Germinal center (tissue), 1 donor: Measurements from ENCODE around the gene SREBF1.
"Not testable (repeated sequence)": the region's sequence is repeated elsewhere in the genome, so short reads cannot be mapped to it uniquely, and the experiment has no call there.

ENCODE experiments used
- DNase-seq: peaks from one replicate; pipeline ENCODE4 v3.0.0; 2012; ENCODE audit warnings: mixed read lengths, low spot score

The SREBF1 gene

DNA sequence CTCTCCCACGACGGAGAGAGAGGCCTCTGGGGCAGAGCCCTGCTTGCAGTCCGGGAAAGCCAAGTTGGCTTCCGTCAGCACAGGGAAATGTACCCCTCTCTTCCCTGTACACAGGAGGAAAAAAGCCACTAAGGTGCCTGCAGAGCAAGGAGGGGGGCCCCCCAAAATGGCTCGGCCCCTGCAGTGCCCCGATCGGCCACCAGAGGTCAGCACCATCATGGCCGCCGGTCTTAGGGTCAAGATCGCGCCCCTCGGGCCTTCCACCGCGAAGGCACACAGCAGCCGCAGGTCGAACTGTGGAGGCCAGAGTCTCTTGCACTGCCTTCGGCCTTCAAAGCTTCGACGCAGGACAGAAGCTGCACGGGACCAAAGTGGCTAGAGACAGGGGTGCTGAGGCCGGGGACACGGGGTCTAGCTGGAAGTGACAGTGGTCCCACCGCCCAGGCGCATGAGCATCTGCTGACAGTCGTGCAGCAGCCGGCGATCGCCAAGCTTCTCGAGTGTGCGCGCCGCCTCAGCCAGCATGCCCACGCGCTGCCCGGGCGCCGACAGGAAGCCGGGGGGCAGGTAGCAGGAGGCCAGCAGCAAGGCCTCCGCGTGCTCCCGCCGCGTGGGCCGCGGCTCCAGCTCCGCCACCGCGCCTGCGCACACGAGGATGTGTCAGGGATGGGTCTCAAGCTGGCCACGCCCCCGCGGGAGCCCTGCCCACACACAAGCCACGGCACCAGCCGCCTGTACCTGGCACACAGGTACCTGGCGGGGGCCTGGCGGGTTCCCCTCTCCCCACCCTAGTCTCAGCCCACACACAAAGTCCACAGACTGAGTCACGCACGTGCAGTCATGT, 24.4 kb downstream of the SREBF1 start:
- peak; percentile 89 for DNase-seq

DNA sequence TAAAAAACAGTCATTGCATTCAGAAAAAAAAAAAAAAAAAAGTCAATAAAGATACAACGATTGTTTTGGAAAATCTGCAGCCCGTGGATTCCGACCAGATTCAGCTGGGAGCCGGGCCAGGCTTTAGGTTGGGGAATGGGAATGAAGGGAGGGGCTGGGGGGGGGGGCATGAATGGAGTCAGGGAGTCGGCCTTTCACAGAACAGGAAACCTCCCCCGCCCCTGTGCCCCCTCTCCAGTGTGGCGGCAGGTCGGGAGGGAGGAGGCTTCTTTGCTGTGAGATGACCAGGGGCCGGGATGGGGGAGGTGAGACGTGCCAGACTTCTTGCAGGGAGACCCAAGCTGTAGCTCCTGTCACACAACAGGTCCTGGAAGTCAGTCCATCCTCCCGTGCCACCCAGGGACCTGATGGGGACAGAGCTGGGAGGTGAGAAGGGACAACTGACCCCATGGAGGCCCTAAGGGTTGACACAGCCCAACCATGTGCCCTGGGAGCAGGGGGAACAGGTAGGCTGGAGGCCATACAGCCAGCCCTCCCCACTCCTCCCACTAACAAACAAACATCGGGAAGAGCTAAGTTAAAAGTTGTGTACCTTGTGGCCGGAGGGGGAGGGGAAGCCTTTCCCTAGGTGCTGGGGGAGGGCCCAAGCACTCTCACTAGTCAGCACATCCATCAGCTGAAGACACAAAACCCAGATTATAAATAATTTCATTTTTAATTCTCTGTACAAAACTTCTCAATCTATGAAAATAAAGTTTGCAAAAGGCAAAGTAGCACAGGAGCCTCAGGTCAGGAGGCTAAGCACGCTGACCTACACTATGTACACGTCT, 25.2 kb downstream of the SREBF1 start:
- no peak for DNase-seq

DNA sequence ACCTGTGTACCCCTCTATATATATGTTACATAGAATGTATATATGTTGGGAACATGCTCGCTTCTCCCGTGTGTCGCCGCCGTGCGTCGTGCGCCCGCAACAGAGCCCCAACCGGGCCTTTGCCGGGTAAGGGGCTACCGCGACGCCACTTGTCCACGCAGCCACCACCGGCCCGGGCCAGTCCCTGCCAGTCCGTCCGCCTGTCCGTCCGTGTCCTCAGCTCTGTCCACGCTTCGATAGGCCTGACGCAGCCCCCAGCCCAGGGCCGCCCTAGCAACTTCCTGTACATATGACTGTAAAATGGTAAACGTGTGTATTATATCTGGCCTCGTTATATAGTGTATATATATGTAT, 25.9 kb downstream of the SREBF1 start:
- DNase-seq, result no peak

DNA sequence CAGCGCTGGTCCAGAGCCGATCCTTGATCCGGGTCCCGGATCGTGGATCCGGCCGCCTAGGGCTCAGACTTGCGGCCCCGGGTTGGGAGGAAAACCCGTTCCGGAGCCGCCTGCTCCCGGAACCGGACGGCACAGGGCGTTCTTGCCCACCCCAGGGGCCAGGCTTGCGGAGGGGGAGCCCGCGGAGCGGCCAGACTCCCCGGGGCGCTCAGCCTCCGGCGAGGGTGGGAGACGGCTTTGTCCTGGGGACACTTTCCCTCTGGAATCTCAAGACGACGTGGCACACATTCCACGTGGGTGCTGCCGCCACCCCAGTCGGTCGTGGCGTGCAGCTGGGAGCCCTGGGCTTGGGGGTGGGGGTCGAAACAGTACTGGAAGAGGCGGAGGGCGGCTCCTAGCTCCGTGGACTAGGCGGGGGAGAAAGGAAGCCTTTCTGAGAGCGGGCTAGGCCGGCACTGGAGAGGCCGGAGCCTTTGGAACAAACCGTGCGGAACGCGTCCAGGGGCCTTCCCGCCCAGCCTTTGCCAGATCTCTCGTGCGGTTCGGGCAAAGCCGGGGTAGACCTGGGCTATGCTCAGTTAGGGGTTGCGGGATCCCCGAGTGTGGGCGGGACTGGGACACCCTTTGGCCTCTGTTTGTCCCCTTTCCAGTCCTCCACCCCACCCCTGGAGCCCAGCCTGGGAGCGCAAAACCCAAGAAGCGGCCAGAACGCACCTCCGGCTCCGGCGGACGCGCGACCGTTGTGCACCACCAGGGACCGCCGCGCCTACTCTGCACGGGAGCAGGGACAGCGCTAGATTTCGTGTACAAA, 26.5 kb downstream of the SREBF1 start:
- DNase-seq, result no peak

DNA sequence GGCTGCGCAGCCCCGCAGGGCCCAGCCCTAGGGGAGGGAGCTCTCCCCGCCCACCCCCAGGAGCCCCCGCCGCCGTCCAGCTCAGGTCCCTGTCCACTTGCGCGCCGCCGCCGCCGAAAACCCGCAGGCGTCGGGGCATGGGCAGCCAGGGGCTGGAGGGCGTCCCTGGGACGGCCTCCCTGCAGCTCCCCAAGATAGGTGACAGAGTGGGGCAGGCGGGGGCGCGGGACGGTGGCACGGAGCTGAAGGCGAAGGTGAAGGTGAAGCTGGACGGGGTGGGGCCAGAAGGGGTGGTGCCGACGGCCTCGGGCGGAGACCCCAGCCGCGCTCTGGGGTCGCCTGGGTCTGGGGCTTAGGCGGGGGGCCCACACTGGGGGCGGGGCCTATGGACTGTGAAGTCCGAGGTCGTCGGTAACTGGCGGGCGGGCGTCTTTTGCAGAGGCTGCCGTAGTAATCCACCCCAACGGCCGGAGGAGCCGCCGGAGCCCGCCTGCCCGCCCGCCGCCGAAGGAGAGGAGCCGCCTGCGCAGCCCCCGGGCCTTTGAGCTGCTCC, 27.2 kb downstream of the SREBF1 start:
- no peak for DNase-seq

DNA sequence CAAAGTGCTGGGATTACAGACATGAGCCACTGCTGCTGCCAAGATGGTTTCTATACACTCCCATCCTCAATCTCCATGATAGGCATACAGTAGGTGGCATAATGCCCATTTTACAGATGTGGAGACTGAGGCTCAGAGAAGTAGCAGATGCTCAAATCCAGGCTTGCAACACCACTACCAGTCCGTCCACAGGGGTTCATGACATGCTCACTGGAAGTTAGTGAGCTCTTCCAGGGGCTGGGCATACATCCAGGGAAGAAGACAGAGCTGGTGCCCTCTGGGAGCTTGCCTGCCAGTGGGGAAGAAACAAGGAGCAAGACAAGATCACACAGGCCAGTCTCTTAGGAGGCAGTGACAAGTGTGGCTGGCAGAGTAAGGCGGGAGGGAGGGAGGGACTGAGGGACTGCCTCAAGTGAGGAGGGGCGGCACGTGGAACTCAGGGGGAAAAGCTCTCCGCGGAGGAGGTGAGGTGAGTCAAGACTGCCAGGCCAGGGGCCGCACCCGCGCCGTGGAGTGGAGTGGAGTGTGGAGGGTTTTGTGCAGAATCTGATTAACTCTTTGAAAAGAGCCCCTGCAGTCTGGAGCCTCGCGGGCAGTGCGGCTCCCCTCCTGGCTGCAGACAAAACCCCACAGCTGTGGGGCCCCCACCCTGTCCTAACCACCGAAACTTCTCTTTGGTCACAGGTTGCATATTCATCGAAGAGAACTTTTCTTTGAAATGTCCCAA, 27.9 kb downstream of the SREBF1 start:
- DNase-seq, result no peak

DNA sequence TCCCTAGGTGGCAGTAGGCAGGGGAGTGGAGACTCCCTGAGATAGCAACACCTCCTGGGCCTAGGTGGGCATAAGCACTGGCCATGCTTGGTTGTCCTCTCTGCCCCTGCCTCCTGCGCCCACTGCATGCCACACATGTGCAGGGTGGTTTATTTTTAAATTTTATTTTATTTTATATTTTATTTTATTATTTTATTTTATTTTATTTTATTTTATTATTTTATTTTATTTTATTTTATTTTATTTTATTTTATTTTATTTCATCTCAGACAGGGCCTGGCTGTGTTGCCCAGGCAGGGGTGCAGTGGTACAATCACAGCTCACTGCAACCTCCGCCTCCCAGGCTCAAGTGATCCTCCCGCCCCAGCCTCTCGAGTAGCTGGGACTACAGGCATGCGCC, 28.6 kb downstream of the SREBF1 start:
- not testable (repeated sequence) for DNase-seq

DNA sequence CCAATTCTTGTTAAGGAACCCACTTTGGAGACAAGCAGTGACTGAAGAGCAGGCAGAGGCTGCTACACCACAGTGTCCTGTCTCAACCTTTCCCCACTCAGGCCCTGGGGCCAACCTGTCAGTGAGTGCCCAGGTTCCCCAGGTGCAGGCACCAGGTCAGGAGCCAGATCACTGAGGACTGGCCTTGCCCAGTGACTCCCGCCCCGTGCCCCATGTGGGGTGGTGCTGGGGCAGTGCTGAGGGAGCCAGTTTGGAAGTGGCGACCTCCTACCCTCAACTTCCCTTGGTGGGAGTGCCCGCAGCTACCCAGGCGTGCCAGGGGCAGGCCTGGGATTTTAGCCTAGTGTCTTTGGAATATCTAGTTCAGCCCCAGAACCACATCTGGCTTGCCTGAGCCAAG, 29.3 kb downstream of the SREBF1 start:
- no peak for DNase-seq

DNA sequence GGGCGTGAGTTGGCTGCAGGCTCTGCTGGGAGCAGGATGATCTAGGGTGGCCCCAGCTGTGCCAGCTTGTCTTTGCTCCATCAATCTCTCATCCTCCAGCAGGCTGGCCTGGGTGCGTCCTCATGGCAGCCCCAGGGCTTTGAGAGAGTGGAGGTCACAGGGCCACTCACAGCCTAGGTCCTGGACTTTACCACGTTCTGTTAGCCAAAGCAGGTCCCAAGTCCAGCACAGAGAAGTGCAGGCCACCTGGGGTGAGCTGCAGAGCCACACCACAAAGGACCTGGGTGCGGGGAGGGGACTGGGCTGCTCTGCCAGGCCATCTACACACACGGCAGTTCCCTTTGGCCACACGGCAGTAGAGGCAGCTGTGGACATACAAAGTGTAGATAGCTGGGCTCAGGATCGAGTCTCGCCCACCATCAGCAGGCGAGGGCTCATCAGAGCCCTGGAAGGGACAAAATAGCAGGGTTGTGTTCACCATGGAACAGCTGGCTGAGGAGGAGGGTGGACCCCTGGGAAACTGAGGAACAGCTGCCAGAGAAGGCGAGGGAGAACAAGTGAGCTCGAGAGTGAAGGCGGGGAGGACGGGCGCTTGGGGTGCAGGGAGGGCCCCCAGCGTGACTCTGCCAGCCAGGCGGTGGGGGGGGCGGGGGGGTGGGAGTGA, 30.0 kb downstream of the SREBF1 start:
- DNase-seq, result no peak

DNA sequence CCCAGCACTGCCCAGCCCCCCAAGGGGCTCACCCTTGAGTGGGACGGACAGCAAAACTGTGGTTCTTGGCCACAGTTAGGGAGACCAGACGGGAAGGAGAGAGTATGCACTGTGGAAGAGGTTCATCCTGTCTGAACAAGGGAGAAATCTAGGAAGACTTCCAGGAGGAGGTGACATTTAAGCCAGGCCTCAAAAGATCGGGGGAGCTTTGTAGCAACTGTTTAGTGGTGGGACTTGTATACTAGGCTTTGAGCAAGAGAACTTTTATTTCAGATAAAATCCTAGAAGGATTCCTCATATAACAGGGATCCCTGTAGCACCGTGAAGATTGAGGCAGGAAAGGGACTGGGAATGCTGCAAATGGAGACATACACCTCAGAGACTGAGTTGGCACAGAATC, 30.8 kb downstream of the SREBF1 start:
- DNase-seq, result no peak

DNA sequence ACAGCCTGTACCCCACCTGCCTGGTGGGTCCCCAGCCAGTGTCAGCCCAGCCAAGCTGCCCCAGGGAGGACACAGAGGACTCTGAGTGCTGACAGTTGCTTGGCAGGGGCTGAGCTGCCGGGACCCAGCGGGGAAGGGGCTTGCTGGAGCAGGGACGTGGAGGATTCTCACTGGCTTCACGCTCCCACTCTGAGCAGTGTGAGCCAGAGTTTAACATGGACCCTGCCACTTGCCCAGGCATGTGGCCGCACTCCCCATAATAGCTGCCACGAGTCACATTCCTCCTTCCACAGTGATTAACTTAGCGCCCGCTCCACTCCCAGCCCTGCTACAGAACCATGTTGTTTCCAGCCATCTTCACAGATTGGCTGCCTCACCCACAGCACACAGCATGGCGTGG, 31.2 kb downstream of the SREBF1 start:
- DNase-seq, result no peak

DNA sequence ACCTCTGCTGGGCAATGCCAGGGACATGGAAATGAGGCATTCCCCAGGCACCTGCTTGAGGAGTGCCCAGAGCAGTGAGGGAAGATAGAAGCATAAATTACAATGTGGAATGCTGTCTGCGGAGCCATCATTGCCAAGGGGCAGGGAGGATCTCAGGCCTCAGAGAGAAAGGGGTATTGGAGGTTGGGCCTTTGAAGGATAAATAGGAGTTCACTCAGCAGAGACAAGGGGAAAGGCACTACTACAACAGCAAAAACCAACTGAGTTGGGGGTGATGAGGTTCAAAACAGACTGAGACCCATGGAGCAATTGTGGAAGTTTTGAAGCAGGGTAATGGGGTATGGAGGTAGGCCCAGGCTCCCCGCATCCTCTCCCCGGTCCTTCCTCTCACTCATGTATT, 32.8 kb downstream of the SREBF1 start:
- no peak for DNase-seq

DNA sequence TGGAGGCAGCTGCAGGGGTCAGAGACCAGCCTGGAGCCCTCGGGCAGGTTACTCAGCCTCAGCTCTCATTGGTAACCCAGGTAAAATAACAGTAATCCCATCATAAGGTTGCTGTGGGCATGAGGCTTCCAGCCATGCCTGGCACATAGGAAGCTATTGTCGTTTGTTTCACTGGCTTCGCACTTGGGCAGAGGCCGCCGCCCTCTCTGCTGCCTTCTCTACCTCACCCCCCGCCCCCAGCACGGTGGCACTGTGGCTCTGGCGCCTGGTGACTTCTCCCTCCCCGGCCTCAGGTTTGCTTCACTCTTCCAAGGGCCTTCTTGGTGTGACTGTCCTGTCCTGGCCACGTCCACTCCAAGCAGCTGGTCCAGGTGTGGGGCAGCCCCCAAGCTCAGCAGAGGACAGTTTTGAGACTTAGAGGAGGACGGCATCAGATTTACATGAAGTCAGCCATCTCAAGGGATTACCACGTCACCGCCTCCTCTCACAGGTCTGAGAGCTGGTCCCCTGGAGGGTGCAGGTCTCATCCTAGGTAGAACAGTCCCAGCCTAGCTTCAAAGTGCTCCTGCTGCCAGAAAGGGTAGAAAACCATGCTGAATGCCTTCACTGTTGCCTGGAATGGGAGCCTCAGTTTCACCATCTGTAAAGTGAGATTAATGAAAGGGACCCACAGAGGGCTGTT, 34.8 kb downstream of the SREBF1 start:
- no peak for DNase-seq

DNA sequence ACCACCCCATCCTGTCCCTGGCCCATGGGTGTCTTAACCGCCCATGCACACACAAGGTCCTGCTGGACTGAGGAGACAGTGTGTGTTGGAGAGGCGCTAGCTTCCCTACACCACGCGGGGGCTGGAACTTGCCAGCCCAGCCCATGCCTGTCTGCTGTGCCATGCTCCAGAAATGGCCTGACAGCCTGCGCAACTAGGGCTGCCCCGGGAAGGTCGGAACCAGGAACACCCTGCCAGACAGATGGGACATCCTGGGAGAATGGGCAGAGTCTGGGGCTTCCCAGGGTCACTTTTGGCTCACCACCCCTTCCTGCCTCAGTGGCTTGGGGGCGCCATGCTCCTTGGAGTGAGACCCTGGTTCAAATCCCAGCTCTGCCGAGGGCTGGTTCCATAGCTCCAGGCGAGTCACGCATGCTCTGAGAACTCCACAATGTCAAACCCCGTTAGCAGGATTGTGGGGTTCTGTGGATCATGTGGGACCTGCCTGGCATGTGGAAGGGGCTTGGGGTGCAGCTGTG, 36.2 kb downstream of the SREBF1 start:
- no peak for DNase-seq

DNA sequence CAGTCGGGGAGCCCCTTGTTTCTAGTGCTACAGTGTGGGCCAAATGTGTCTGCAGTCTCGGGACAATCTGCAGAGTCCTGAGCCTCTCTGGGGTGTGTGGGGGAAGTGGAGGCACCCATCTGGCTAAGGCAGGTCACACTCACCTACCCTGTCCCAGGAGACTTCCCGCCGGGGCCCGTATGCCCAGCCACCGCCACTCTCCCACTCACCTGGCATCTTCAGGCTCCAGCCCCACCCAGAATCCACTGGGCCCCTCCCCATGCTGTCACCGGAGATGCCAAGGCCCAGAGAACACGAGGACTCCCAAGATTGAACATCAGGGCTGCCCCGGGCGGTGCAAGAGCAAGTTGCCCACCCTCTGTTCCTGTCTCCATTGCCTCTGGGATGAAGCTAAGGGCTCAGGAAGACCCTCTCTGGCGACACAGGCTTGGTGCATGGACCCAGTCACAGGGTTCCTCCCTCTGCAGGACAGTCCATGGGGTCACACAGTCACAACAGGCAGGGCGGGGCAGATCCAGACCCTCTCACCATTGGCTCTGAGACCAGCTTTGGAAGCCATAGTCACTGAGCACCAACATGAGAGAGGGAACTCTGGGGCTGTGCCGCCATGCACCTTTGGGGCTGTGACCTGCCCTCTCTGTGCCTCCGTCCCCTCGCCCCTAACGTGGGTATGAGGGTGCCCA, 38.1 kb downstream of the SREBF1 start:
- DNase-seq, result no peak

DNA sequence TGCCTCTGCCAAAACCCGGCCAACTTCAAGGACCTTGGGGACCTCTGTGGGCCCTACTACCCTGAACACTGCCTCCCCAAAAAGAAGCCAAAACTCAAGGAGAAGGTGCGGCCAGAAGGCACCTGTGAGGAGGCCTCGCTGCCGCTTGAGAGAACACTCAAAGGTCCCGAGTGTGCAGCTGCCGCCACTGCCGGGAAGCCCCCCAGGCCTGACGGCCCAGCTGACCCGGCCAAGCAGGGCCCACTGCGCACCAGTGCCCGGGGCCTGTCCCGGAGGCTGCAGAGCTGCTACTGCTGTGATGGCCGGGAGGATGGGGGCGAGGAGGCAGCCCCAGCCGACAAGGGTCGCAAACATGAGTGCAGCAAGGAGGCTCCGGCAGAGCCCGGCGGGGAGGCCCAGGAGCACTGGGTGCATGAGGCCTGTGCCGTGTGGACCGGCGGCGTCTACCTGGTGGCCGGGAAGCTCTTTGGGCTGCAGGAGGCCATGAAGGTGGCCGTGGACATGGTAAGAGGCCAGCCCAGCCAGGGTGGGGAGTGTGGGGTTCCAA, 38.7 kb downstream of the SREBF1 start:
- no peak for DNase-seq

DNA sequence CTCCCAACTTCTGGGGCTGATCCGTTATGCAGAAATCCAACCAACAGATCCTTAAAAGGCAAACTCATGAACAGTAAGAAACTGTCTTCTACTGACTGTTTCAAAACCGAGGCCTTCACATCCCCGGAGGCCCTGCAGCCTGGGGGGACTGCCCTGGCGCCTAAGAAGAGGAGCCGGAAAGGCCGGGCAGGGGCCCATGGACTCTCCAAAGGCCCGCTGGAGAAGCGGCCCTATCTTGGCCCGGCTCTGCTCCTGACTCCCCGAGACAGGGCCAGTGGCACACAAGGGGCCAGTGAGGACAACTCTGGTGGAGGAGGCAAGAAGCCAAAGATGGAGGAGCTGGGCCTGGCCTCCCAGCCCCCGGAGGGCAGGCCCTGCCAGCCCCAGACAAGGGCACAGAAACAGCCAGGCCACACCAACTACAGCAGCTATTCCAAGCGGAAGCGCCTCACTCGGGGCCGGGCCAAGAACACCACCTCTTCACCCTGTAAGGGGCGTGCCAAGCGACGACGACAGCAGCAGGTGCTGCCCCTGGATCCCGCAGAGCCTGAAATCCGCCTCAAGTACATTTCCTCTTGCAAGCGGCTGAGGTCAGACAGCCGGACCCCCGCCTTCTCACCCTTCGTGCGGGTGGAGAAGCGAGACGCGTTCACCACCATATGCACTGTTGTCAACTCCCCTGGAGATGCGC, 39.5 kb downstream of the SREBF1 start:
- DNase-seq, result no peak

DNA sequence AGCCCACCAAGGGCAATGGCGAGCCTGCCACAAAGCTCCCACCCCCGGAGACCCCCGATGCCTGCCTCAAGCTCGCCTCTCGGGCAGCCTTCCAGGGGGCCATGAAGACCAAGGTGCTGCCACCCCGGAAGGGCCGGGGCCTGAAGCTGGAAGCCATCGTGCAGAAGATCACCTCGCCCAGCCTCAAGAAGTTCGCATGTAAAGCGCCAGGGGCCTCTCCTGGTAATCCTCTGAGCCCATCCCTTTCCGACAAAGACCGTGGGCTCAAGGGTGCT, 40.1 kb downstream of the SREBF1 start:
- no peak for DNase-seq
